ENCODE data around the gene VPS4B.
"Not testable (repeated sequence)": the region's sequence is repeated elsewhere in the genome, so short reads cannot be mapped to it uniquely, and the experiment has no call there.

VPS4B gene

GRCh38 chr18:63422087-63422863 lies at the start of gene VPS4B:
VPS4B (minus strand) TSS chr18:63422476; CDS start chr18:63422259, 217 bp downstream.
- peak; percentile 100 for DNase-seq

DNA sequence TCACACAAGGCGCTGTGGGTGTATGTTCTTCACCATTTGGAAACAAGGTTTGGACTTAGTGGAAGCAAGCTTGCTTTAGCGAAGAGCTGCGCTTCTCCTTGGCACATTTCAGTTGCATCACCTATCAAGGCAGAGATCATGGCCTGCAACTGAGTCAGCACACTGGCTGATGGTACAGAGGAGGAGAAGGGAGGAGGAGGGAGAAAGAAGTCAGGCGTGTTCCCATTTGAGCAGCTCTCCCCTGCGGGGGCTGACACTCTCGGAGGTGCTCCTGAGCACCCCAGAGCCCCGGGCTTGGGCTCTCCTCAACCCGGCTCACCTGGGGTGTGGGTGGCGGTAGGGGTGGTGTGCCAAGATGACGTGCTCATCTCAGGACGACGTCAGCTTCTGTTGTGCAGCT lies 48.5 kb upstream of the VPS4B start:
- DNase-seq: no peak

DNA sequence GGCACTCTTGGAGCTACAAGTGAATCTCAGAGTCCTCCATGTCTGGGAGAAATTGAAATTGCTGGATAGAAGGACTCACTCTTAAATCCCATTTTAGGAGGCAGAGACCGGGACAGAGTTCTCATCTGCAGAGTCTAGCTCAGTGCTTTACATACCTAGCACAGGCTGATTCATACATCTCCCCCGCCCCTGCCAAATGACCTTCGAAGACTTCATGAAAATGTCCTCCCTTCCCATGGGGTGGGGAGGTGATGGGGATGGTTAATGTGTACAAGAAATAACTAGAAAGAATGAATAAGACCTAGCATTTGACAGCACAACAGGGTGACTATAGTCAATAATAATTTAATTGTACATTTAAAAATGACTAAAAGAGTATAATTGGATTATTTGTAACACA lies 46.3 kb upstream of the VPS4B start:
- no peak for DNase-seq

- DNase-seq: no peak
Observed at GRCh38 chr18:63467699-63468098, 45.4 kb upstream of the VPS4B start.

DNA sequence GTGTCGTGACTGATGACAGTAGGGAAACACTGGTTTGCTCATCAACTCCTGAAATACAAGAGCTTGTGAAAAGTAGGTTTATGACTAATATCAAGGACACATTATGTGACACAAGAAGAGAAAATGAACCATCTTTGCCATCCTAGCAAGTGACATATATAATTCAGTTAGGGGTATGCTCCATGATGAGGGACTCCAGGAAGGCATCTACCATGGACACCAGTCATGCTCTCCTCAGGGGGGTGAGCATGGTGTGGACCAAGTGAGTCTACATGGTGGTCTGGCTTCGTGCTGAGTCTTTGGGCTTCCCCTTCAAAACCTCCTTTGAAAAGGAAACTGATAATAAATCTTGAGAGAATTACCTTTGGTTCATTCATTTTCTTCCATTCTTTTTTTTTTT lies 42.8 kb upstream of the VPS4B start:
- DNase-seq: no peak

GRCh38 chr18:63464434-63464833 lies 42.2 kb upstream of the VPS4B start:
- no peak for DNase-seq

- no peak for DNase-seq
Observed at GRCh38 chr18:63460414-63460813, 38.1 kb upstream of the VPS4B start.

GRCh38 chr18:63457977-63458376 lies 35.7 kb upstream of the VPS4B start:
- no peak for DNase-seq

GRCh38 chr18:63454497-63454896 lies 32.2 kb upstream of the VPS4B start:
- peak; percentile 89 for DNase-seq

DNA sequence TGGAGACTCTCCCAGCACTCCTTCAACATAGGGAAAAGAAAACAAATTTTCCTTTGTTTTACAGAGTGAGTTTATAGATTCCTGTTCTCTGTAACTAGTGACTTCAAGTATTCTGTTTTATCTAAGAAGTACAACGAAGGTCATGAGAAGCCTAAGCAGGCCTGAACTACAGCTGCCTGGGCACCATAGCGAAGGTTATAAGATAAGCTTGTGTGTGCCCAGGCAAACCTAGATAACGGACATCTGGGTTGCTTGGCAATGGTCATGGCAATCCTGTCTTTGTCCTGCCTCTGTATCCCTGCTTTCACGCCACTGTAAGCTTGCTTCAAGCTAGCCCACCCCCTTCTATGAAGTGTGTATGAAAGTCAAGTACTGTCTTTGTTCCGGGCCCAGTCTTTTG lies 30.5 kb upstream of the VPS4B start:
- DNase-seq: not testable (repeated sequence)

GRCh38 chr18:63451799-63452660 lies 29.8 kb upstream of the VPS4B start:
- peak; percentile 29 for DNase-seq

GRCh38 chr18:63449426-63449825 lies 27.1 kb upstream of the VPS4B start:
- no peak for DNase-seq

DNA sequence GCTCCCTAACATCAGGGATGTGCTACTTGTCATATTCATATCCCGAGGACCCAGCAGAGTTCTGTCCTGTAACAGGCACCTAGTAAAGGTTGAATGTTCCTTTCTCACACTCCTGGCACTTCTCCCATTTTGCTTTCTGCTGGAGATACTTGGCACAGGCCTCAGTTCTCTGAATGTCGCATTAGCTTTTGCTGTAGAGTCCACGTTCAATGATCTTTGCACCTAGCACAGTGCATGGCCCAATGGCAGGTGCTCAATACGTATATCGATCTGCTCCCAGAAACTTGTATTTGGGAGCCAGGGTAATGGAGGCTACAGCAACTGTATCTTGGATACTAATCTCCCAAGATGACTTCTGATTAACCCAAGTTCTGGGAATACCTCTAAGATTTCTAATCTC lies 24.8 kb upstream of the VPS4B start:
- DNase-seq: no peak

DNA sequence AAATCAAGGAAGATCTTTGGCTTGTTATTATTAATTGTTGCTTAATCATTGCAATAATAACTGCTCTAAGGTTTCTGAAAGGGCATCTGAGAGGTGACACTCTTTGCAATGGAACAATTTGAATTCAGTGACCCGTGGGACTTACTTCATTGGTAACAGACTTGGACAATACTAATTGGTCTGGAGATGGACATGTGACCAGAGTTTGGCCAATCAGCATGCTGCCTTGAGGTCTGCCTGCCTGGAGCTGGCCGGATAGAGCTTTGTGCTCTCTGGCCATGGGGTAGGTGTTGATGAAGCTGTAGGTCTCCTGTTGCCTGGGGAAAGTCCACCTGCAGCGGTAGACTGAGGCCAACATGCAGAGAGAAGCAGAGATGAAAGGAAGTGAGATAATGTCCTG lies 24.0 kb upstream of the VPS4B start:
- no peak for DNase-seq

- DNase-seq: no peak
Observed at GRCh38 chr18:63445037-63445436, 22.8 kb upstream of the VPS4B start.

DNA sequence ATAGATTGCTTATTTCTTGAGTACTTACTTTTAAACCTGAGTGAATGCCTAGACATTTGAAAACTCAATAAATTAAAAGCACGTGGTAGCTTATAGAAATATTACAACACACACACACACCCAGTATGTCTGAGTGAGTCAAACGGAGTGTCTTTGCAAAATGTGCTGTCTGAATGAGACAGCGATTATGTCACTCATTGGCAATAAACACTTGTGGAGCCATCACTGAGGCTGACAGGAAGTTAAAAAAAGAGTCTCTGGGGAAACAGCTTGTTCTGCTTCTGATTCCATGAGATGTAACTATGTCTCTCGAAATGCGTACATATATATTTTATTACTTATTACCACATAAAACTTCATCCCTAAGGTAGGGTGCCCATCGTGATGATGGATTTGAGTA lies 22.3 kb upstream of the VPS4B start:
- peak; percentile 79 for DNase-seq

GRCh38 chr18:63443829-63444228 lies 21.6 kb upstream of the VPS4B start:
- no peak for DNase-seq

- DNase-seq: no peak
Observed at GRCh38 chr18:63440881-63441280, 18.6 kb upstream of the VPS4B start.

DNA sequence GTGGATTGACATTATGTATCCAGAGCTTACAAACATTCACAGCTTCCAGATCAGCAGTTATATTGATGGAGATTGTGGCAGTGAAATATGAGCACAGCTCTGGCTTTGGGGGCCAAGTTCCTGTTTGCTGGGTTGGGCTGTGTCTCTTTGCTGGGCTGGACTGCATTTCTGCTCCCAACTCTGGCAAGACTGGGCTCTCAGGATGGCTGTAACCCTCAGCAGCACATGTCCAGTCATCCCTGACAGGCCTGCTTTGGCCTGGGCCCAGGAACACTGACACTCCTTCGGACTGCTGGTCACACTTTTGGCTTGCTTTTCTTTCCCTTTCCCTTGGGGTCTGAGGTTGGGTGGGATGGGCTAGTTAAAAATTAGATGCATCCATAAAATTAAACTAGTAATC lies 17.9 kb upstream of the VPS4B start:
- DNase-seq: peak; percentile 28

DNA sequence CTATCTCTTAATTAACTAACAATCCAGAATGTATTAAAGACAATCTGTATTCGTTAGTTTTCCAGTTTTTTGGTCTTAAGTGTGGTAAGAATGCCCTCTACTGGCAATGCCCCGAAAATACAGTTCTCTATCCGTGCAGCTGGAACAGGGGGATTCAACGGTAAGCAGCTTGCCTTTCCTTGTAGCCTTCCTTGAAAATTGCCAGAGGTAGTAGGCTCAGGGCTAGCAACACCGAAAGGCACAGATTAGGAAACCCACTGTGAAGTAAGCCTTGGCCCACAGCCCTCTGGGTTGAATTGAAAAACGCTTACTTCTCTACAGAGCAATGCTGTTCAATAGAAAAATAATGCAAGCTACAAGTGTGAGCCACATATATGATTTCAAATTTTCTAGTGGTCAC lies 17.1 kb upstream of the VPS4B start:
- peak; percentile 66 for DNase-seq

DNA sequence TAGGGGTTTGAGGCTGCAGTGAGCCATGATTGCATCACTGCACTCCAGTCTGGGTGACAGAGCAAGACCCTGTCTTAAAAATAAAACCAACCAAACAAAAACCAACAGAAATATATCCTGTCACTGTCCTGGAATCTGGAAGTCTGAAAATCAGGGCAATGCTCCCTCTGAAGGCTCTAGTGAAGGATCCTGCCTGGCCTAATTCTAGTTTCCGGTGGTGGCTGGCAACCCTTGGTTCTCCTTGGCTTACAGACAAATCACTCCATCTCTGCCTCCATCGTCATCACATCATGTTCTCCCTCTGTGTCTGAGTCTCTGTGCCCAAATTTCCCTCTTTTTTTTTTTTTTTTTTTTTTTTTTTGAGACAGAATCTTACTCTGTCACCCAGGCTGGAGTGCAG lies 15.9 kb upstream of the VPS4B start:
- no peak for DNase-seq

DNA sequence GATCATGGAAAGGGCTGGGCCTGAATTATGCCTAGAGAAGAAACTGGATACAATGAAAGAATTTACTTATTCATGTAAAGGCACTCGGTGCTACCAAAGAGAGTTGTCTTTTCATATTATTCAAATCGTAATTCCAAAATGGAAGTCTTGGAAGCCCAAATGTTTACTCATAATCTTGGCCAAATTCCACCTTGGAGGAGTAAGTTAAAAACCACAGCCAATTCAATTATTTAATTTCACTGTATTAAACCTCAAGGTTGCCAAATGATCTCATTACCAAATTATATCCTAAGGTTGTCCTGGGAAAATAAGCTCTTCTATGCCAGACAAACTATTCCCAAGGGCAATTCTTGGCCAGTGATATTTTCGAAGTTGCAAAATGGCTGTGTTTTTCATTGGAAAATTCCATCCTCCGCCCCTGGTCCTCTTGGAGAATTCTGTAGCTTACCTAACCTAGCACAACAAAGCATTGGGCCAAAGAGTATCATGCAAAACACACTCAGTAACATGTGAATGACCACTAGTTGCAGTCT lies 11.1 kb upstream of the VPS4B start:
- no peak for DNase-seq

GRCh38 chr18:63431180-63431579 lies 8.9 kb upstream of the VPS4B start:
- DNase-seq: no peak

DNA sequence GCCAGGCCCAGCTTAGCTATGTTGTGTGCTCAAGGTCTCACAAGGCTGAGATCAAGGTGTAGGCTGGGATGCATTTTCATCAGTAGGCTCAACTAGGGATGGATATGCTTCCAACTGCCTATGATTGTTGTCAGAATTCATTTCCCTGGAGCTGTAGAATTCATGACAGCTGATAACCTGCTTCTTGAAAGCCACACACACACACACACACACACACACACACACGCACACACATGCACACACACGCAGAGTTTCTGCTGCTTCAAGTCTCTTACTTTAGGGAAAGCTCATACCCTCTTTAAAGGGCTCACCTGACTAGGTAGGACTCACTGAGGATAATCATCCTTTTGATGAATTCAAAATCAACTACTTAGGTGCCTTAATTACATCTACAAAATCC lies 8.2 kb upstream of the VPS4B start:
- DNase-seq: no peak

All from EL (cell line).